WTC11 (cell line): Measurements from ENCODE around the gene HBD. TPM values are rescaled to one million over a fixed set of nuclear protein-coding genes. Genes with fewer than 3 reads are reported as not detected.

Experiments
- ATAC-seq: fragments of 200-7000 bp; cut with Tn5 transposase; 2 replicates; pipeline ENCODE4 v1.10.0; 2021; ENCODE audit warnings: mild to moderate bottlenecking, moderate library complexity
- CTCF ChIA-PET: fragments of 300-600 bp; sonication (Branson Sonifier 250); formaldehyde crosslinking; loops from one replicate; lab custom pipeline; 2021; ENCODE audit warnings: antibody characterized with exemption; lab: Charles Lee
- POLR2A ChIA-PET: fragments of 350-600 bp; sonication (Branson Sonifier 250); formaldehyde crosslinking; loops from one replicate; lab custom pipeline; 2021; ENCODE audit warnings: antibody characterized with exemption; lab: Charles Lee
- DNase-seq: peaks from one replicate; pipeline ENCODE4 v3.0.0; 2021; ENCODE audit warnings: low spot score
- H3K27ac Mint-ChIP-seq: 2 replicates; pipeline ENCODE4 v1.8.0; 2021; ENCODE audit warnings: mixed read lengths
- H3K27me3 Mint-ChIP-seq: 2 replicates; pipeline ENCODE4 v1.8.0; 2021; ENCODE audit warnings: low read depth, mild to moderate bottlenecking, moderate library complexity, mixed read lengths
- H3K36me3 Mint-ChIP-seq: 2 replicates; pipeline ENCODE4 v1.8.0; 2021; ENCODE audit warnings: mixed read lengths
- H3K4me1 Mint-ChIP-seq: 2 replicates; pipeline ENCODE4 v1.8.0; 2022; ENCODE audit warnings: mixed read lengths
- H3K4me3 Mint-ChIP-seq: 2 replicates; pipeline ENCODE4 v1.8.0; 2021; ENCODE audit warnings: mild to moderate bottlenecking, moderate library complexity, mixed read lengths
- H3K9me3 Mint-ChIP-seq: 2 replicates; pipeline ENCODE4 v1.8.0; 2021; ENCODE audit warnings: mixed read lengths
- ARID4B ChIP-seq: sonication (generic); formaldehyde crosslinking; IDR thresholded peaks from 2 replicates; pipeline ENCODE4 v1.8.0; 2023; ENCODE audit warnings: missing genetic modification reagents, mild to moderate bottlenecking, borderline replicate concordance
- ATF2 ChIP-seq: sonication (generic); formaldehyde crosslinking; IDR thresholded peaks from 2 replicates; pipeline ENCODE4 v1.8.1; 2022; ENCODE audit warnings: low read depth, missing genetic modification reagents, borderline replicate concordance
- CTCF ChIP-seq: fragments of 200-600 bp; IDR thresholded peaks from 2 replicates; pipeline ENCODE4 v1.8.0; 2022; ENCODE audit warnings: antibody characterized with exemption
- ETV6 ChIP-seq: sonication (generic); formaldehyde crosslinking; IDR thresholded peaks from 2 replicates; pipeline ENCODE4 v1.8.1; 2022; ENCODE audit warnings: mild to moderate bottlenecking, missing genetic modification reagents
- FOXK1 ChIP-seq: sonication (generic); formaldehyde crosslinking; IDR thresholded peaks from 2 replicates; pipeline ENCODE4 v1.8.0; 2022; ENCODE audit warnings: mild to moderate bottlenecking, moderate library complexity, missing genetic modification reagents
- FOXP1 ChIP-seq: sonication (generic); formaldehyde crosslinking; IDR thresholded peaks from 2 replicates; pipeline ENCODE4 v1.8.0; 2022; ENCODE audit warnings: missing genetic modification reagents, mild to moderate bottlenecking, moderate library complexity, borderline replicate concordance
- IRF1 ChIP-seq: sonication (generic); formaldehyde crosslinking; IDR thresholded peaks from 2 replicates; pipeline ENCODE4 v1.8.0; 2023; ENCODE audit warnings: missing genetic modification reagents
- KAT7 ChIP-seq: sonication (generic); formaldehyde crosslinking; IDR thresholded peaks from 2 replicates; pipeline ENCODE4 v1.8.1; 2023; ENCODE audit warnings: missing genetic modification reagents, mild to moderate bottlenecking, borderline replicate concordance
- NFE2L1 ChIP-seq: sonication (generic); formaldehyde crosslinking; IDR thresholded peaks from 2 replicates; pipeline ENCODE4 v1.8.1; 2023; ENCODE audit warnings: missing genetic modification reagents
- RORB ChIP-seq: fragments of 250-450 bp; sonication (Bioruptor Pico); IDR thresholded peaks from 2 replicates; pipeline ENCODE4 v1.9.0; 2021; ENCODE audit warnings: mild to moderate bottlenecking
- SMAD4 ChIP-seq: sonication (generic); formaldehyde crosslinking; IDR thresholded peaks from 2 replicates; pipeline ENCODE4 v1.8.0; 2022; ENCODE audit warnings: mild to moderate bottlenecking, missing genetic modification reagents
- SOX15 ChIP-seq: fragments of 250-450 bp; sonication (Bioruptor Pico); IDR thresholded peaks from 2 replicates; pipeline ENCODE4 v1.9.0; 2021; ENCODE audit warnings: mild to moderate bottlenecking
- STAT6 ChIP-seq: sonication (generic); formaldehyde crosslinking; conservative IDR thresholded peaks from 2 replicates; pipeline ENCODE4 v1.8.1; 2023; ENCODE audit warnings: mild to moderate bottlenecking, low read depth, missing genetic modification reagents, moderate library complexity
- TP53 ChIP-seq: sonication (generic); formaldehyde crosslinking; IDR thresholded peaks from 2 replicates; pipeline ENCODE4 v1.8.1; 2023; ENCODE audit warnings: mild to moderate bottlenecking, missing genetic modification reagents
- ZNF121 ChIP-seq: sonication (generic); formaldehyde crosslinking; IDR thresholded peaks from 2 replicates; pipeline ENCODE4 v1.8.0; 2023; ENCODE audit warnings: missing genetic modification reagents
- ZNF232 ChIP-seq: sonication (generic); formaldehyde crosslinking; IDR thresholded peaks from 2 replicates; pipeline ENCODE4 v1.8.0; 2022; ENCODE audit warnings: mild to moderate bottlenecking, missing genetic modification reagents
- total RNA-seq: library from RNA; stranded (reverse); gene quantifications from 3 replicates; pipeline ENCODE4 v1.2.3, GENCODE V29; 2021
- TF ChIP-seq, protein P1 (sequence below): fragments of 250-450 bp; sonication (Bioruptor Pico); IDR thresholded peaks from 2 replicates; pipeline ENCODE4 v1.9.0; 2021; ENCODE audit warnings: moderate library complexity, mild to moderate bottlenecking, inconsistent platforms, borderline replicate concordance
- TF ChIP-seq, protein P2 (sequence below): sonication (generic); formaldehyde crosslinking; IDR thresholded peaks from 2 replicates; pipeline ENCODE4 v1.8.0; 2022; ENCODE audit warnings: mild to moderate bottlenecking, missing genetic modification reagents
- TF ChIP-seq, protein P3 (sequence below): sonication (generic); formaldehyde crosslinking; IDR thresholded peaks from 2 replicates; pipeline ENCODE4 v1.8.1; 2022; ENCODE audit warnings: low read depth, mild to moderate bottlenecking, moderate library complexity, missing genetic modification reagents, borderline replicate concordance
- TF ChIP-seq, protein P4 (sequence below): sonication (generic); formaldehyde crosslinking; IDR thresholded peaks from 2 replicates; pipeline ENCODE4 v1.8.1; 2023; ENCODE audit warnings: mild to moderate bottlenecking, missing genetic modification reagents

HBD gene
- total RNA-seq, 1 experiment from 2014 or later = not detected

- Mint-ChIP-seq H3K27me3 (no peaks in the 10 kb centered on the region), H3K4me1 (peaks cover 9% of the 10 kb centered on the region), H3K36me3 (no peaks in the 10 kb centered on the region), H3K4me3 (no peak overlapping the region), H3K9me3 (no peaks in the 10 kb centered on the region)
- ATAC-seq (no peak), DNase-seq (no peak)
- CTCF ChIA-PET = no interaction called here
- POLR2A ChIA-PET = no interaction called here
- no peak for TF ChIP-seq ZNF121 (CRISPR knock-in tag)
- TF ChIP-seq ARID4B (CRISPR knock-in tag) = no peak
- no peak for TF ChIP-seq TP53 (CRISPR knock-in tag)
- TF ChIP-seq, protein P1, sequence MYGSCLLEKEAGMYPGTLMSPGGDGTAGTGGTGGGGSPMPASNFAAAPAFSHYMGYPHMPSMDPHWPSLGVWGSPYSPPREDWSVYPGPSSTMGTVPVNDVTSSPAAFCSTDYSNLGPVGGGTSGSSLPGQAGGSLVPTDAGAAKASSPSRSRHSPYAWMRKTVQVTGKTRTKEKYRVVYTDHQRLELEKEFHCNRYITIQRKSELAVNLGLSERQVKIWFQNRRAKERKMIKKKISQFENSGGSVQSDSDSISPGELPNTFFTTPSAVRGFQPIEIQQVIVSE (CRISPR knock-in tag) = no peak
- no peak for TF ChIP-seq STAT6 (CRISPR knock-in tag)
- no peak for TF ChIP-seq FOXP1 (CRISPR knock-in tag)
- no peak for TF ChIP-seq SMAD4 (CRISPR knock-in tag)
- no peak for TF ChIP-seq CTCF
- no peak for TF ChIP-seq IRF1 (CRISPR knock-in tag)
- TF ChIP-seq SOX15 (CRISPR knock-in tag) = no peak
- TF ChIP-seq ETV6 (CRISPR knock-in tag) = no peak
- TF ChIP-seq FOXK1 = no peak
- TF ChIP-seq, protein P2, sequence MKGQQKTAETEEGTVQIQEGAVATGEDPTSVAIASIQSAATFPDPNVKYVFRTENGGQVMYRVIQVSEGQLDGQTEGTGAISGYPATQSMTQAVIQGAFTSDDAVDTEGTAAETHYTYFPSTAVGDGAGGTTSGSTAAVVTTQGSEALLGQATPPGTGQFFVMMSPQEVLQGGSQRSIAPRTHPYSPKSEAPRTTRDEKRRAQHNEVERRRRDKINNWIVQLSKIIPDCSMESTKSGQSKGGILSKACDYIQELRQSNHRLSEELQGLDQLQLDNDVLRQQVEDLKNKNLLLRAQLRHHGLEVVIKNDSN (CRISPR knock-in tag) = no peak
- TF ChIP-seq, protein P3, sequence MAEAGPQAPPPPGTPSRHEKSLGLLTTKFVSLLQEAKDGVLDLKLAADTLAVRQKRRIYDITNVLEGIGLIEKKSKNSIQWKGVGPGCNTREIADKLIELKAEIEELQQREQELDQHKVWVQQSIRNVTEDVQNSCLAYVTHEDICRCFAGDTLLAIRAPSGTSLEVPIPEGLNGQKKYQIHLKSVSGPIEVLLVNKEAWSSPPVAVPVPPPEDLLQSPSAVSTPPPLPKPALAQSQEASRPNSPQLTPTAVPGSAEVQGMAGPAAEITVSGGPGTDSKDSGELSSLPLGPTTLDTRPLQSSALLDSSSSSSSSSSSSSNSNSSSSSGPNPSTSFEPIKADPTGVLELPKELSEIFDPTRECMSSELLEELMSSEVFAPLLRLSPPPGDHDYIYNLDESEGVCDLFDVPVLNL = no peak
- TF ChIP-seq, protein P4, sequence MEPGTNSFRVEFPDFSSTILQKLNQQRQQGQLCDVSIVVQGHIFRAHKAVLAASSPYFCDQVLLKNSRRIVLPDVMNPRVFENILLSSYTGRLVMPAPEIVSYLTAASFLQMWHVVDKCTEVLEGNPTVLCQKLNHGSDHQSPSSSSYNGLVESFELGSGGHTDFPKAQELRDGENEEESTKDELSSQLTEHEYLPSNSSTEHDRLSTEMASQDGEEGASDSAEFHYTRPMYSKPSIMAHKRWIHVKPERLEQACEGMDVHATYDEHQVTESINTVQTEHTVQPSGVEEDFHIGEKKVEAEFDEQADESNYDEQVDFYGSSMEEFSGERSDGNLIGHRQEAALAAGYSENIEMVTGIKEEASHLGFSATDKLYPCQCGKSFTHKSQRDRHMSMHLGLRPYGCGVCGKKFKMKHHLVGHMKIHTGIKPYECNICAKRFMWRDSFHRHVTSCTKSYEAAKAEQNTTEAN (CRISPR knock-in tag) = no peak
- no peak for TF ChIP-seq RORB (CRISPR knock-in tag)
- no peak for TF ChIP-seq ATF2 (CRISPR knock-in tag)
- TF ChIP-seq NFE2L1 (CRISPR knock-in tag) = no peak
- no peak for TF ChIP-seq KAT7
- TF ChIP-seq ZNF232 (CRISPR knock-in tag) = no peak
- TF ChIP-seq, all 79 proteins: peak for 0
- no peak overlapping the region for H3K27ac Mint-ChIP-seq
Measured at GRCh38 chr11:5277807-5278382, 43.6 kb upstream of the HBD start.
